DOHH2 (cell line): ENCODE results near the gene PSPN.

ENCODE experiments used
- H3F3A ChIP-seq: fragments of 200-600 bp; sonication (generic), shearing (Covaris generic); 2 replicates; pipeline ENCODE4 v1.6.0; 2016; ENCODE audit warnings: antibody characterized with exemption, mild to moderate bottlenecking; ENCODE audit not compliant: control insufficient read depth, insufficient read depth
- H3K27ac ChIP-seq: fragments of 200-600 bp; sonication (generic); 2 replicates; pipeline ENCODE4 v1.5.1; 2014; ENCODE audit warnings: low read depth, mild to moderate bottlenecking, low read length, moderate library complexity
- H3K27me3 ChIP-seq: fragments of 200-600 bp; sonication (generic); 2 replicates; pipeline ENCODE4 v1.6.1; 2014; ENCODE audit warnings: mild to moderate bottlenecking, low read length, mixed read lengths; ENCODE audit not compliant: control insufficient read depth
- H3K36me3 ChIP-seq: fragments of 200-600 bp; sonication (generic); 2 replicates; pipeline ENCODE4 v1.6.1; 2014; ENCODE audit warnings: mild to moderate bottlenecking, low read length, moderate library complexity, mixed read lengths; ENCODE audit not compliant: control insufficient read depth
- H3K4me1 ChIP-seq: fragments of 200-600 bp; sonication (generic); 2 replicates; pipeline ENCODE4 v1.6.1; 2014; ENCODE audit warnings: mild to moderate bottlenecking, low read length, mixed read lengths; ENCODE audit not compliant: control insufficient read depth
- H3K4me2 ChIP-seq: fragments of 200-600 bp; sonication (generic); 2 replicates; pipeline ENCODE4 v1.6.0; 2014; ENCODE audit warnings: mild to moderate bottlenecking, low read length, moderate library complexity
- H3K4me3 ChIP-seq: fragments of 200-600 bp; sonication (generic); 2 replicates; pipeline ENCODE4 v1.5.1; 2014; ENCODE audit warnings: mild to moderate bottlenecking, low read length, mixed read lengths
- H3K79me2 ChIP-seq: fragments of 200-600 bp; sonication (generic); 2 replicates; pipeline ENCODE4 v1.6.1; 2014; ENCODE audit warnings: mild to moderate bottlenecking, low read length, mixed read lengths; ENCODE audit not compliant: control insufficient read depth
- H3K9me2 ChIP-seq: fragments of 200-600 bp; sonication (generic); replicated peaks from 2 replicates; pipeline ENCODE4 v1.6.1; 2014; ENCODE audit warnings: mild to moderate bottlenecking, low read length, mixed read lengths; ENCODE audit not compliant: control insufficient read depth
- H3K9me3 ChIP-seq: fragments of 200-600 bp; sonication (generic); 2 replicates; pipeline ENCODE4 v1.6.1; 2014; ENCODE audit warnings: antibody characterized with exemption, low read length, mixed read lengths; ENCODE audit not compliant: control insufficient read depth, insufficient read depth
- H4K20me1 ChIP-seq: fragments of 200-600 bp; sonication (generic); 2 replicates; pipeline ENCODE4 v1.6.0; 2014; ENCODE audit warnings: low read depth, mild to moderate bottlenecking, antibody characterized with exemption, low read length, moderate library complexity; ENCODE audit not compliant: control insufficient read depth, insufficient read depth
- CTCF ChIP-seq: fragments of 200-600 bp; sonication (generic); IDR thresholded peaks from one replicate; pipeline ENCODE4 v1.5.1; 2014; ENCODE audit warnings: antibody characterized with exemption, mild to moderate bottlenecking, low read depth, low read length; ENCODE audit not compliant: poor library complexity, severe bottlenecking
- EZH2phosphoT487 ChIP-seq: fragments of 200-600 bp; sonication (generic); IDR thresholded peaks from 2 replicates; pipeline ENCODE4 v1.6.1; 2017; ENCODE audit warnings: borderline replicate concordance, mild to moderate bottlenecking, antibody characterized with exemption, low read length, moderate library complexity, mixed read lengths

The PSPN gene

GRCh38 chr19:6375411-6376010 lies at the start of gene PSPN:
Gene PSPN (minus strand): TSS chr19:6375933. CDS start chr19:6375849, 84 bp downstream.
- Histone ChIP-seq H3K27ac (no peak within 1 kb of the TSS), H3K4me2 (no peak within 1 kb of the TSS)

GRCh38 chr19:6424939-6425731 lies 49.4 kb upstream of the PSPN start:
- Histone ChIP-seq H3K4me3 (peak overlapping the region; percentile 56), H3K36me3 (peaks cover 42% of the 10 kb centered on the region), H3K4me2 (peak overlapping the region; percentile 61), H3F3A (0 out of 2 replicates have a peak, but pooled peaks cover 5% of the 10 kb centered on the region), H3K9me2 (no peaks in the 10 kb centered on the region), H3K27me3 (no peaks in the 10 kb centered on the region), H3K4me1 (peaks cover 34% of the 10 kb centered on the region), H4K20me1 (peaks cover 30% of the 10 kb centered on the region), H3K27ac (peak overlapping the region; percentile 45), H3K9me3 (peaks cover 6% of the 10 kb centered on the region; the same call in 1 of the 2 replicates), H3K79me2 (peaks cover 57% of the 10 kb centered on the region)
- no peak for TF ChIP-seq EZH2phosphoT487
- no peak for TF ChIP-seq CTCF

More at GRCh38 chr19:6375411-6376010, at the start of gene PSPN:
- Histone ChIP-seq H3K4me3 (no peak within 1 kb of the TSS), H3K9me3 (no peaks in the 10 kb centered on the region), H3F3A (0 out of 2 replicates have a peak, but pooled peaks cover 5% of the 10 kb centered on the region), H4K20me1 (no peaks in the 10 kb centered on the region), H3K27me3 (no peaks in the 10 kb centered on the region), H3K9me2 (no peaks in the 10 kb centered on the region), H3K79me2 (no peaks in the 10 kb centered on the region), H3K36me3 (peaks cover 10% of the 10 kb centered on the region), H3K4me1 (peaks cover 13% of the 10 kb centered on the region)
- TF ChIP-seq EZH2phosphoT487 (no peak), CTCF (no peak)

GRCh38 chr19:6424195-6424938 lies 48.6 kb upstream of the PSPN start, which contains the start of gene KHSRP:
Gene KHSRP (minus strand): TSS chr19:6424811. CDS start chr19:6424701, 110 bp downstream.
- H3K4me2 ChIP-seq: peak within 1 kb of the TSS; percentile 71
- 0 out of 2 replicates have a peak, but pooled peaks cover 5% of the 10 kb centered on the region for H3F3A ChIP-seq
- H3K9me2 ChIP-seq: no peaks in the 10 kb centered on the region
- peaks cover 57% of the 10 kb centered on the region for H3K79me2 ChIP-seq
- H3K4me1 ChIP-seq: peaks cover 27% of the 10 kb centered on the region
- H3K4me3 ChIP-seq: peak within 1 kb of the TSS; percentile 92
- peaks cover 37% of the 10 kb centered on the region for H4K20me1 ChIP-seq
- H3K36me3 ChIP-seq: peaks cover 50% of the 10 kb centered on the region
- H3K27ac ChIP-seq: peak within 1 kb of the TSS; percentile 45
- TF ChIP-seq EZH2phosphoT487 (no peak), CTCF (no peak)
- H3K27me3 ChIP-seq: no peaks in the 10 kb centered on the region
- peaks cover 6% of the 10 kb centered on the region; the same call in 1 of the 2 replicates for H3K9me3 ChIP-seq
